Fibroblast of skin of left biceps (primary cell): Measurements from ENCODE around the gene MDGA2.
"Not testable (repeated sequence)": the region's sequence is repeated elsewhere in the genome, so short reads cannot be mapped to it uniquely, and the experiment has no call there.

Experiments
- DNase-seq, 2 experiments: peaks; one replicate each; pipeline ENCODE4 v3.0.0-alpha.2; 2013; ENCODE audit warnings: low read depth in 2 of 2

Gene MDGA2

DNA sequence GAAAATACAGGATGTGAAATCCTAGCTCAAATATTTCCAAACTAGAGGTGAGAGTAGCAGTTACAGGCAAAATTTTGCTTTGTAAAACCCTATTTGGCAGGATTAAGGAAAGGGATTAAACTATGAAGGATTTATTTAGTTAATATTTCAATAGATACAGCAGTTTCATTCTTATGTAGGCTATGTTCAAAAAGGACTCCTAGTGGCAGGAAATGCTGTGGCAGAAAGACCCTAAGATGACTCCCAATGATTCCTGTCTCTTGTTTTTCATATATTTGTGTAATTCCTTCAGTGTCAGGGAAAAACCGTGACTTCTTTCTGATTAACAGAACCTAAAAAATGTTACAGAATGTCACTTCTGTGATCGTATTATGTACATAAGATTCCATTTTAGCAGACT is 724.3 kb downstream of the MDGA2 start:
- no peak for DNase-seq

DNA sequence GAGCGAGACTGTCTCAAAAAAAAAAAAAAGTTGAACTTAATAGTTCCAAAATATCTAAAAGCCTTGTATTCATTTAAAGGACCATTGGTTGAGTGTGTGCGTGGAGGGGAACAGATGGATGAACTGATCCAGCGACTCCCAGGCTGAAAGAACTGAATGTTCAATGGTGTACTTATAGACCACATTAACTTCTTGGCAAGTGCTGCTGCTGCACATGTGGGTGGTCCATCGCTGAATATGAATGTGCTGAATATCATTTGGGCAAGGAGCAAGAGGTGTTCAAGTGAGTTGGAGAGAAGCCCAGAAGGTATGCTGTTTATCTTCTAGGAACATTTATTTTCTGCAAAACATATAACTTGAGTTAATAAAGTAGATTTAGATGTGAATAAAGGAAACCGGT is 734.8 kb downstream of the MDGA2 start:
- DNase-seq: no peak

DNA sequence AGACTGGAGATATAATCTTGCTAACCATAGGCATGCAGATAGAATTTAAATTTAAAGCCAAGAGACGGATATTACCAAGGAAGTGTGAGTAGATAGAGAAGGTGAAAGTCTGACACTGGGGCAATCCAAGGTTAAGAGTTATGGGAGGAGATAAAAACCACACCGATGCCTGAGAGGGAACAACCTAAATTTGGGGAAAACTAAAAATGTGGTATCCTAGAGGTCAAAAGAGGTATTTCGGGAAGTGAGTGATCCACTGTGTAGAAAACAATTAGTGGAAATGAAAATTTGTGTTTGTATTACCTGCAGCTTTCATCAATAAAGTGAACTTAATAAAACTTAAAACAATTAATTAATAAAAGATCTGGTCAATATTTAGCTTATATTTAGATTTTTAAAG is 754.9 kb downstream of the MDGA2 start:
- DNase-seq: no peak

DNA sequence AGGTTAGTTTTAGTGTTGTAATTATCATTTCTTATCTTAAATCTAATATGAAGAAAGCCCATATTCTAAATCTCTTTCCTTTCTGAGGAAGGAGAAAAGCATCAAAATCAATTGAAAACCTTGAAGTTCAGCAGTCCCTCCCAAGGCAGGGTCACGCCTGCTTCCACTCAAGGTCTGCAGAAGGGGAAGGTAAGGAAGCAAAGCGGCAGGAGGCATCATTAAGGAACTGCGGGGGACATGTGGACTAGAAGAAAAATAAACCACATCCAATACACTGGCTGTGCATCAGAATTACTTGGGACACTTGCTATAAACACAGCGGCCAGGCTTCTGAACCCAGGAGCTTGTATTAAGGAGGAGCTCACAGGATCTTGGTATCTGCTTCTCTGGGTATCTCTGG is 759.9 kb downstream of the MDGA2 start:
- DNase-seq: not testable (repeated sequence)

DNA sequence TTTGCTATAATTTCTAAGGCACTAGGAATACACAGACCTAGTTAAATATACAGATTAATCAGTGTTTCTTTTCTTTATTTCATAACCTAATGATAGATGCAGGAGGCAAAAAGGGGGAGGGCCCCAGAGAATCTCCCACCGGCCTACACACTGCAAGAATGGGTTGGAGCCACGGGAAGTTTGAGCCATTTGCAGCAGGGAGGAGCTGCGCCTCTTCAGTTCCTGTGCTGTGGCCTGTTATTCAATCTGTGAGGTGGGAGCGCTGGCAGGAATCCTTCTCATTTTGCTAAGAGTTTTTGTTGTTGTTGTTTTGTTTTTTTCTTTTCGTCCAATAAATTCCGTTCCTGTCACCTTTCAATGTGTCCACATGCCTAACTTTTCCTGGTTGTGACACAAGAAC is 772.6 kb downstream of the MDGA2 start:
- no peak for DNase-seq

- no peak for DNase-seq
Observed at GRCh38 chr14:46894476-46894875, 780.9 kb downstream of the MDGA2 start.

DNA sequence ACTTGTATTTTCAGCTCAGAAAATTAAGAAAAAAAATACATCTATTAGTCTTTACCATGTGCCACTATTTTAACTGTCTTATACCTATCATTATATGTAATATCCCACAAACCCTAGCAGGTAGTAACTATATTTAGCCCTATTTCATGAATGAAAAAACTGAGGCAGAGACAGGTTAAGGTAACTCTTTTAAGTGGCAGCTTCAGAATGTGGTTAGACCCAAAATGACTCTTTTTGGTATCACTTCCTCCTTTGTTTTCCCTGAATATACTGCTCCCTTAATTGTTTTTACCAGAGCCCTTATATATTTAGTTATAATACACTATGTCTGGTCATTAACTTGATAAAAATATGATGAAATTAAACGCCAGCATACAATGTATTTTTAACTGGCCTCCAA is 788.3 kb downstream of the MDGA2 start:
- no peak for DNase-seq

GRCh38 chr14:46885566-46885965 is 789.8 kb downstream of the MDGA2 start:
- DNase-seq: no peak

- DNase-seq: no peak
Observed at GRCh38 chr14:46861753-46862152, 813.7 kb downstream of the MDGA2 start.

DNA sequence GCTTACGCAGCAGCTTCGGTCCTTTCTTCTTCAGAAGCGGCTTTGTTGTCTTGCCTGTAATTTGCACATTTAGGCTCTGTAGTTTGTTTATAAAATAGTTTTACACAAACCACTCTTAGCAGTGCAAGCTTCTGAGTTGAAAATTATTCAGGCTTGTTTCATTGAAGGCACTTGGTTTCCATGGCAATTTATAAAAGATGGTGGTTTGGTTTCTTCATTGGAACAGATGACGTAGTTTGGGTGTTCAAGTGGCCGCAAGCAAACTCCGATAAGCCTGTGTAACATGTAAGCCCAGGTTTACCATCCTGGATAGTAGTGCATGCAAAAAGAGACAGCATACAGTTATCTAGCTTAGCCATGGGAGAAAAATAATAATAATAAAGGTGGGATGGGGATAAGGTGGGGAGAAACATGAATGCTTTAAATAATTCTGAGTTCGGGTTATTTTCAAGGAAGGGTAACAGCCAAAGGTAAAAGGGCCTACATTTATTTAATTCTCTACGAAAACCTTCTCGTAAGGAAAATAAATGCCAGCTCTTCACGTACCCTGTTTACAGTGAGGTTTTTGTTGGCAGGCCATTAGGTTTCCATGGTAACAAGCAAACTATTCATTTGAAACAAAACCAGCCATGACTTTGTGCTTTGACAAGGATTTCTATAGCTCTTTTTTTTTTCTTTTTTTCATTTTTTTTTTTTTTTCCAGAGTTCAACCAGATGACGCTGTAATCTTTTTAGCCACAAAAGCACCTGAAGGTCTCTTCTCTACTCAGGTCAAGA is 834.3 kb downstream of the MDGA2 start:
- DNase-seq: no peak

DNA sequence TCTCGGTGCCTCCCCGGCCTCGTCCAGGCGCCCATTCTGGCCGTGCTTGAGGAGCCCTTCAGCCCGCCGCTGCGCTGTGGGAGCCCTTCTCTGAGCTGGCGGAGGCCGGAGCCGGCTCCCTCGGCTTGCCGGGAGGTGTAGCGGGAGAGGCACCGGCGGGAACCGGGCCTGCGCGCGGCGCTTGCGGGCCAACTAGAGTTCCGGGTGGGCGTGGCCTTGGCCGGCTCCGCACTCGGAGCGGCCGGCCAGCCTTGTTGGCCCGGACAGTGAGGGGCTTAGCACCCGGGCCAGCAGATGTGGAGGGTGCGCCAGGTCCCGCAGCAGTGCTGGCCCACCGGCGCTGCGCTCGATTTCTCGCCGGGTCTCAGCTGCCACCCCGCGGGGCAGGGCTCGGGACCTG is 855.1 kb downstream of the MDGA2 start:
- DNase-seq: no peak

GRCh38 chr14:46819117-46819516 is 856.3 kb downstream of the MDGA2 start:
- no peak for DNase-seq

- no peak for DNase-seq
Observed at GRCh38 chr14:46818147-46818546, 857.3 kb downstream of the MDGA2 start.

- DNase-seq: no peak
Observed at GRCh38 chr14:46793144-46793543, 882.3 kb downstream of the MDGA2 start.
